Neural cell (in vitro differentiated cells): ENCODE results near the gene TACR2. TPM values are rescaled to one million over a fixed set of nuclear protein-coding genes. Genes with fewer than 3 reads are reported as not detected.

Source experiments
- H2AFZ ChIP-seq: fragments of 200-600, 300-800 bp; sonication (generic), shearing (Covaris generic); 2 replicates; pipeline ENCODE4 v1.6.0; 2014; ENCODE audit warnings: low read depth, mild to moderate bottlenecking, antibody characterized with exemption, low read length, moderate library complexity
- H3F3A ChIP-seq: fragments of 200-600 bp; shearing (Covaris generic); 2 replicates; pipeline ENCODE4 v1.6.1; 2016; ENCODE audit warnings: mild to moderate bottlenecking, moderate library complexity, mixed read lengths, antibody characterized with exemption, low read length; ENCODE audit not compliant: insufficient read depth, poor library complexity, severe bottlenecking
- H3K27ac ChIP-seq: fragments of 200-600, 300-800 bp; sonication (generic), shearing (Covaris generic); 2 replicates; pipeline ENCODE4 v1.5.1; 2014; ENCODE audit warnings: mild to moderate bottlenecking, low read length, moderate library complexity
- H3K27me3 ChIP-seq: fragments of 300-800, 200-600 bp; sonication (generic), shearing (Covaris generic); 2 replicates; pipeline ENCODE4 v1.6.0; 2014; ENCODE audit warnings: mild to moderate bottlenecking, low read depth, low read length, moderate library complexity; ENCODE audit not compliant: insufficient read depth
- H3K36me3 ChIP-seq: fragments of 300-800, 200-600 bp; sonication (generic), shearing (Covaris generic); 2 replicates; pipeline ENCODE4 v1.5.1; 2014; ENCODE audit warnings: mild to moderate bottlenecking, antibody characterized with exemption, low read length, moderate library complexity; ENCODE audit not compliant: insufficient read depth
- H3K4me2 ChIP-seq: fragments of 300-800, 200-600 bp; sonication (generic), shearing (Covaris generic); 2 replicates; pipeline ENCODE4 v1.6.0; 2014; ENCODE audit warnings: mild to moderate bottlenecking, low read length
- H3K4me3 ChIP-seq: fragments of 300-800, 200-600 bp; sonication (generic), shearing (Covaris generic); 2 replicates; pipeline ENCODE4 v1.5.1; 2014; ENCODE audit warnings: mild to moderate bottlenecking, low read length, moderate library complexity
- H3K79me2 ChIP-seq: fragments of 200-600 bp; shearing (Covaris generic); replicated peaks from 2 replicates; pipeline ENCODE4 v1.6.0; 2014; ENCODE audit warnings: mild to moderate bottlenecking, low read length, moderate library complexity; ENCODE audit not compliant: insufficient read depth
- H3K9ac ChIP-seq: fragments of 300-800, 200-600 bp; sonication (generic), shearing (Covaris generic); 2 replicates; pipeline ENCODE4 v1.6.1; 2016; ENCODE audit warnings: mild to moderate bottlenecking, low read length, mixed read lengths
- H3K9me2 ChIP-seq: fragments of 200-600 bp; shearing (Covaris generic); 2 replicates; pipeline ENCODE4 v1.6.1; 2016; ENCODE audit warnings: mild to moderate bottlenecking, low read length, mixed read lengths; ENCODE audit not compliant: insufficient read depth
- H3K9me3 ChIP-seq: fragments of 200-600, 300-800 bp; sonication (generic), shearing (Covaris generic); 2 replicates; pipeline ENCODE4 v1.6.1; 2016; ENCODE audit warnings: mild to moderate bottlenecking, mixed run types, low read length, moderate library complexity, mixed read lengths
- H4K20me1 ChIP-seq: fragments of 200-600 bp; shearing (Covaris generic); 2 replicates; pipeline ENCODE4 v1.6.1; 2016; ENCODE audit warnings: mild to moderate bottlenecking, mixed run types; ENCODE audit not compliant: insufficient read depth
- EP300 ChIP-seq: fragments of 450-650 bp; conservative IDR thresholded peaks from 2 replicates; pipeline ENCODE4 v1.6.1; 2014; ENCODE audit warnings: antibody characterized with exemption, mild to moderate bottlenecking, moderate library complexity; ENCODE audit not compliant: poor library complexity, severe bottlenecking
- EZH2 ChIP-seq: fragments of 200-600, 300-800 bp; shearing (Covaris generic), sonication (generic); IDR thresholded peaks from 2 replicates; pipeline ENCODE4 v1.6.1; 2014; ENCODE audit warnings: antibody characterized with exemption, low read length, borderline replicate concordance, mild to moderate bottlenecking; ENCODE audit not compliant: insufficient read depth, poor library complexity, severe bottlenecking
- MXI1 ChIP-seq: fragments of 450-650 bp; conservative IDR thresholded peaks from 2 replicates; pipeline ENCODE4 v1.6.1; 2014; ENCODE audit warnings: antibody characterized with exemption, mild to moderate bottlenecking; ENCODE audit not compliant: poor library complexity, severe bottlenecking
- POLR2AphosphoS5 ChIP-seq: IDR thresholded peaks from 2 replicates; pipeline ENCODE4 v1.6.1; 2012
- RAD21 ChIP-seq: fragments of 450-650 bp; conservative IDR thresholded peaks from 2 replicates; pipeline ENCODE4 v1.6.1; 2014; ENCODE audit warnings: antibody characterized with exemption, mild to moderate bottlenecking, moderate library complexity
- SMC3 ChIP-seq: fragments of 450-650 bp; conservative IDR thresholded peaks from 2 replicates; pipeline ENCODE4 v1.6.1; 2014; ENCODE audit warnings: antibody characterized with exemption, mild to moderate bottlenecking, moderate library complexity; ENCODE audit not compliant: poor library complexity
- TAF1 ChIP-seq: IDR thresholded peaks from 2 replicates; pipeline ENCODE4 v1.6.1; 2012; ENCODE audit warnings: low read depth
- polyA plus RNA-seq: library from polyadenylated mRNA; depleted of rRNA; stranded (reverse); fragments of >200 nt; gene quantifications from 2 replicates; pipeline ENCODE4 v1.2.3, GENCODE V29; 2014
- TF ChIP-seq, protein P1 (sequence below): IDR thresholded peaks from 2 replicates; pipeline ENCODE4 v1.6.1; 2012; ENCODE audit warnings: borderline replicate concordance
- TF ChIP-seq, protein P2 (sequence below): fragments of 450-650 bp; IDR thresholded peaks from 2 replicates; pipeline ENCODE4 v1.5.1; 2014; ENCODE audit warnings: antibody characterized with exemption, mild to moderate bottlenecking, moderate library complexity; ENCODE audit not compliant: poor library complexity, severe bottlenecking

TACR2 gene
- polyA plus RNA-seq, 1 donor from 2014 or later = not detected

DNA sequence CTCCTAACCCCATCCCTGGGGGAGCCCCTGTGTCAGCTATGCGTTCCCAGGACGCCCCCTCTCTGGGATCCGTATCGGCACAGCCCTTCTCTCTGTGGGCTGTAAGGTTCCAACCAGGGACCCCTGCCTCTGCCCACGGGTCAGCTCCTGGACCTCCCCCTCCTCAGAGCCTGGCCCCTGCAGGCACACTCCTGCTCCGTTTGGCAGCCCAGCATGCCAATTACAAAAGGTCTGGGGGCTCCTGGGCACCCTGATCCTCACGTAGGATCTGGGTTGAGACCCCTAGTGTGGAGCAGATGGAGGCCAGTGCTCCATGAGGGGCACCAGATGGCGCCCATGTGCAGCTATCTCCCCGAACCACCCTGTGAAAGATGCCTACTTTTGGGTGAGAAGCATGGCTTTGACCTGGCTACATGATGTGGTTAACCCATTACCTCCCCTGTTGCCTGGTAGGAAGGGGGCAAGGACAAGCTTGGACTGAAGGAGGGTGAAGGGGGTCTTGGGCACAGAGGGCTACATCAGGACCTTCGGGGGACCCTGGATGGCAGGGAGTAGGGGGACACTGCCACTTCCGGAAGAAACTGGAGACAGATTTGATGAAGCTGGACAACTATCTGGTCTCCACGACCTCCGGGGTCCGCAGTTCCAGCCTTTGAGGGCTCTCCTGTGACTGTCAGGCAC lies 9.0 kb downstream of the TACR2 start:
- Histone ChIP-seq H3K9me3 (no peaks in the 10 kb centered on the region), H3K79me2 (no peaks in the 10 kb centered on the region), H3K9ac (no peak overlapping the region), H3K4me2 (no peak overlapping the region), H3K9me2 (no peaks in the 10 kb centered on the region), H3K36me3 (no peaks in the 10 kb centered on the region), H2AFZ (no peak overlapping the region), H3F3A (no peaks in the 10 kb centered on the region), H4K20me1 (no peaks in the 10 kb centered on the region), H3K27me3 (no peaks in the 10 kb centered on the region), H3K4me3 (no peak overlapping the region), H3K27ac (no peak overlapping the region)
- TF ChIP-seq, protein P1, sequence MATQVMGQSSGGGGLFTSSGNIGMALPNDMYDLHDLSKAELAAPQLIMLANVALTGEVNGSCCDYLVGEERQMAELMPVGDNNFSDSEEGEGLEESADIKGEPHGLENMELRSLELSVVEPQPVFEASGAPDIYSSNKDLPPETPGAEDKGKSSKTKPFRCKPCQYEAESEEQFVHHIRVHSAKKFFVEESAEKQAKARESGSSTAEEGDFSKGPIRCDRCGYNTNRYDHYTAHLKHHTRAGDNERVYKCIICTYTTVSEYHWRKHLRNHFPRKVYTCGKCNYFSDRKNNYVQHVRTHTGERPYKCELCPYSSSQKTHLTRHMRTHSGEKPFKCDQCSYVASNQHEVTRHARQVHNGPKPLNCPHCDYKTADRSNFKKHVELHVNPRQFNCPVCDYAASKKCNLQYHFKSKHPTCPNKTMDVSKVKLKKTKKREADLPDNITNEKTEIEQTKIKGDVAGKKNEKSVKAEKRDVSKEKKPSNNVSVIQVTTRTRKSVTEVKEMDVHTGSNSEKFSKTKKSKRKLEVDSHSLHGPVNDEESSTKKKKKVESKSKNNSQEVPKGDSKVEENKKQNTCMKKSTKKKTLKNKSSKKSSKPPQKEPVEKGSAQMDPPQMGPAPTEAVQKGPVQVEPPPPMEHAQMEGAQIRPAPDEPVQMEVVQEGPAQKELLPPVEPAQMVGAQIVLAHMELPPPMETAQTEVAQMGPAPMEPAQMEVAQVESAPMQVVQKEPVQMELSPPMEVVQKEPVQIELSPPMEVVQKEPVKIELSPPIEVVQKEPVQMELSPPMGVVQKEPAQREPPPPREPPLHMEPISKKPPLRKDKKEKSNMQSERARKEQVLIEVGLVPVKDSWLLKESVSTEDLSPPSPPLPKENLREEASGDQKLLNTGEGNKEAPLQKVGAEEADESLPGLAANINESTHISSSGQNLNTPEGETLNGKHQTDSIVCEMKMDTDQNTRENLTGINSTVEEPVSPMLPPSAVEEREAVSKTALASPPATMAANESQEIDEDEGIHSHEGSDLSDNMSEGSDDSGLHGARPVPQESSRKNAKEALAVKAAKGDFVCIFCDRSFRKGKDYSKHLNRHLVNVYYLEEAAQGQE = no peak
- TF ChIP-seq RAD21 (peak; percentile 30), MXI1 (no peak), POLR2AphosphoS5 (no peak), SMC3 (peak; percentile 47), TAF1 (no peak), EZH2 (no peak), EP300 (no peak)
- TF ChIP-seq, protein P2, sequence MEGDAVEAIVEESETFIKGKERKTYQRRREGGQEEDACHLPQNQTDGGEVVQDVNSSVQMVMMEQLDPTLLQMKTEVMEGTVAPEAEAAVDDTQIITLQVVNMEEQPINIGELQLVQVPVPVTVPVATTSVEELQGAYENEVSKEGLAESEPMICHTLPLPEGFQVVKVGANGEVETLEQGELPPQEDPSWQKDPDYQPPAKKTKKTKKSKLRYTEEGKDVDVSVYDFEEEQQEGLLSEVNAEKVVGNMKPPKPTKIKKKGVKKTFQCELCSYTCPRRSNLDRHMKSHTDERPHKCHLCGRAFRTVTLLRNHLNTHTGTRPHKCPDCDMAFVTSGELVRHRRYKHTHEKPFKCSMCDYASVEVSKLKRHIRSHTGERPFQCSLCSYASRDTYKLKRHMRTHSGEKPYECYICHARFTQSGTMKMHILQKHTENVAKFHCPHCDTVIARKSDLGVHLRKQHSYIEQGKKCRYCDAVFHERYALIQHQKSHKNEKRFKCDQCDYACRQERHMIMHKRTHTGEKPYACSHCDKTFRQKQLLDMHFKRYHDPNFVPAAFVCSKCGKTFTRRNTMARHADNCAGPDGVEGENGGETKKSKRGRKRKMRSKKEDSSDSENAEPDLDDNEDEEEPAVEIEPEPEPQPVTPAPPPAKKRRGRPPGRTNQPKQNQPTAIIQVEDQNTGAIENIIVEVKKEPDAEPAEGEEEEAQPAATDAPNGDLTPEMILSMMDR = peak; percentile 43

DNA sequence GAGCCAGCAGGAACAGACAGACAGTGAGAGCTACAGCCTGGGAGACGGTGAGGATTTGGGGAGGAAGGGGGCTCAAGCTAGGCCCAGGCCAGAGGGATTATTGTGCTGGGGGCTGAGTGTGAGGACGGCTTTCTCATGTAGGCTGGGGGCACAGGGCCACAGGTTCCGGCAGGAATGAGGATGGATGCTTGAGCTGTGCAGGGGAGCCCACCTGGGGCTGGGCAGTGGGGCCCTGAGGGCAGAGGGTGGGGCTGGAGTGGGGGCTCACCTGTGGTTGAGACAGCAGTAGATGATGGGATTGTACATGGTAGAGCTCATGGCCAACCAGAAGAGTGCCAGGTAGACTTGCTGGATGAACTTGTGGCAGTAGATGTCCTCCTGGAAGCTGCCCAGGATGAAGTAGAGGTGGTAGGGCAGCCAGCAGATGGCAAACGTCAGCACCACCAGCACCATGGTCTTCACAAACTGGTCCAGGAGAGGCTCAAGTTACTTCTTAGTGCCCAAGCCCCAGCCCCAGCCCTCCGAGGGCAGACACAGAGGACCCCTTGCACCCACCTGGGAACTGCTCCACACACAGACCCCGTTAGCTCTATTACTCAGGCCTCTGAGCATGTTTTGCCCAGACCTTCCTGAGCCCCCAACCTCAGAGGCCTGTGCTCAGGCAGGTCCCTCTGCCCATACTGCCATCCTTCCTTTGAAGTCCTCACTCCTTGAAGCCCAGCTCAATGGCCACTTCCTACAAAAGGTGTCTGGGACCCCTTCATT lies 9.7 kb downstream of the TACR2 start:
- H3F3A ChIP-seq = no peaks in the 10 kb centered on the region
- TF ChIP-seq, protein P2 = no peak
- no peak for TF ChIP-seq TAF1
- TF ChIP-seq, protein P1 = no peak
- TF ChIP-seq EZH2 = no peak
- TF ChIP-seq MXI1 = no peak
- no peak for TF ChIP-seq EP300
- TF ChIP-seq POLR2AphosphoS5 = no peak
- no peak for TF ChIP-seq SMC3
- TF ChIP-seq RAD21 = no peak
- no peak overlapping the region for H3K9ac ChIP-seq
- no peak overlapping the region for H3K27ac ChIP-seq
- no peak overlapping the region for H3K4me3 ChIP-seq
- H3K9me2 ChIP-seq = no peaks in the 10 kb centered on the region
- H3K79me2 ChIP-seq = no peaks in the 10 kb centered on the region
- H3K27me3 ChIP-seq = no peaks in the 10 kb centered on the region
- no peak overlapping the region for H2AFZ ChIP-seq
- no peaks in the 10 kb centered on the region for H3K36me3 ChIP-seq
- H3K4me2 ChIP-seq = no peak overlapping the region
- H3K9me3 ChIP-seq = no peaks in the 10 kb centered on the region
- no peaks in the 10 kb centered on the region for H4K20me1 ChIP-seq
